Tibial nerve (tissue), 4 donors: ENCODE data around the gene DISP2. TPM values are rescaled to one million over a fixed set of nuclear protein-coding genes. Genes with fewer than 3 reads are reported as not detected.

Source experiments
- DNase-seq, 2 donors: peaks; one replicate each; pipeline ENCODE4 v3.0.0-alpha.2; 2019; ENCODE audit warnings: low spot score in 2 of 2
- H3K27ac ChIP-seq, 4 donors: fragments of 200-600 bp; sonication (generic) in 3 of 4; one replicate each; pipeline ENCODE4 v1.5.1; 2017 to 2019; ENCODE audit warnings: mild to moderate bottlenecking in 1 of 4
- H3K27me3 ChIP-seq, 2 donors: fragments of 200-600 bp; sonication (generic) in 1 of 2; one replicate each; pipeline versions ENCODE4 v1.5.1 to v1.6.0; 2017 to 2019
- H3K36me3 ChIP-seq, 3 donors: fragments of 200-600 bp; sonication (generic); one replicate each; pipeline ENCODE4 v1.5.1; 2018 to 2019
- H3K4me1 ChIP-seq, 4 donors: fragments of 200-600 bp; sonication (generic) in 3 of 4; one replicate each; pipeline ENCODE4 v1.5.1; 2017 to 2019
- H3K4me3 ChIP-seq, 4 donors: fragments of 200-600 bp; sonication (generic) in 3 of 4; one replicate each; pipeline ENCODE4 v1.5.1; 2017 to 2019; ENCODE audit warnings: mild to moderate bottlenecking in 1 of 4, moderate library complexity in 1 of 4
- H3K9me3 ChIP-seq, 4 donors: fragments of 200-600 bp; sonication (generic) in 3 of 4; one replicate each; pipeline ENCODE4 v1.5.1; 2017 to 2019
- EP300 ChIP-seq, 2 donors: sonication (generic); formaldehyde crosslinking; IDR thresholded peaks; one replicate each; pipeline ENCODE4 v1.6.1; 2017; ENCODE audit warnings: antibody characterized with exemption in 2 of 2, mild to moderate bottlenecking in 1 of 2
- POLR2A ChIP-seq, 2 donors: fragments of 450-650 bp; IDR thresholded peaks; one replicate each; pipeline ENCODE4 v1.6.1; 2017; ENCODE audit warnings: antibody characterized with exemption in 2 of 2, mild to moderate bottlenecking in 2 of 2, moderate library complexity in 2 of 2
- WGBS, 2 donors: methylation state at CpG; one replicate each; pipeline ENCODE4 v1.1.5; 2018; 5-methylcytosine and 5-hydroxymethylcytosine counted together
- total RNA-seq, 4 donors: library from RNA; depleted of rRNA; stranded (reverse); fragments of >200 nt; gene quantifications; one replicate each; pipeline ENCODE4 v1.1.0, GENCODE V29; 2016
- TF ChIP-seq, protein P1 (sequence below), 5 experiments: fragments of 200-600 bp in 3 of 5; fragments of 450-650 bp in 2 of 5; sonication (generic) in 3 of 5; IDR thresholded peaks; one replicate each; pipeline ENCODE4 v1.5.1; 2016 to 2019; ENCODE audit warnings: antibody characterized with exemption in 5 of 5, mild to moderate bottlenecking in 3 of 5, moderate library complexity in 2 of 5

The DISP2 gene
- total RNA-seq, 4 donors from 2014 or later: under 0.01 to 0.22 (median 0.10) TPM

DNA sequence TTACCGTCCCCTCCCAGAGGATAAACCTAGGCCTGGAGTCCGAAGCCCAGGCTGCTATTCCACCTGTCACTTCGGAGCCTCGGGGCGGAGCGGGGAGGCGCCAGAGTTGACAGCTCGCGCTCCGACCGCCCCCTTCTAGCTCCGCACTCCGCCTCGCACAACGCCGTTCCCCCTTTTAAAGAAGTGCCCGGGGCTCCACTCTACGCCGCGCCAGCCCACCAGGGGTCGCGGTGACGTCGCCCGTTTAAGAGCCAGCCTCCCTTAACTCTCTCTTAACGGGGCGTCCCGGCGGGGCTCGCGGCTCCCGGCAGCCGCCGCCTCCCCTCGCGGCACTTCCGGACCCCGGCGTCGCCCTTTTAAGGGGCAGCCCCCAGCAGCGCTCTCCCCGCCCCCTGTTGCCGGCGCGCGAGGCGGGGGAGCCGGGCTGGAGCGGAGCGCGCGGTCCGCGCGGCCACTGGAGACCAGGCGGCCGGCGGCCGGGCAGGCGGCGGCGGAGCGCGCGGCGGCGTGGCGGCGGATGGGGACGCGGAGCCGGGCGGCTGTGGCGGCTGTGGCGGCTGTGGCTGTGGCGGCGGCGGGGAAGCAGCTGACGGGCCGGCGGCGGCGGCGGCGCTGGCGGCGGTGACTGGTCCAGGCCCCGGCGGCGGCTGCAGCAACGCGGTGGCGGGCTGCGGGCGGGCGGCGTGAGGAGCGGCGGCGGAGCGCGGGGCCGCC lies 34.6 kb upstream of the DISP2 start, which contains the start of gene INAFM2:
Gene INAFM2, plus strand, starts transcription at position 454 of the 714 bp plus-strand sequence. CDS start 364 bp downstream, outside the sequence.
- Histone ChIP-seq H3K4me3 (peak within 1 kb of the TSS; percentile 76 to 91 (median 86)), H3K27me3 (no peaks in the 10 kb centered on the region), H3K36me3 (no peaks in the 10 kb centered on the region), H3K9me3 (no peaks in the 10 kb centered on the region), H3K27ac (peak within 1 kb of the TSS; percentile 55 to 91 (median 86)), H3K4me1 (peaks cover 0 to 46% (median 27%) of the 10 kb centered on the region in 4 donors)
- peak; percentile 62 to 70 for DNase-seq
- WGBS, 2 donors: 0 to 2% methylated on average over 27 to 79 of the region's 103 CpGs
- TF ChIP-seq EP300 (IDR thresholded peaks at IDR 0.05): peak in 1 of 2 donors; percentile 70
- TF ChIP-seq, protein P1, sequence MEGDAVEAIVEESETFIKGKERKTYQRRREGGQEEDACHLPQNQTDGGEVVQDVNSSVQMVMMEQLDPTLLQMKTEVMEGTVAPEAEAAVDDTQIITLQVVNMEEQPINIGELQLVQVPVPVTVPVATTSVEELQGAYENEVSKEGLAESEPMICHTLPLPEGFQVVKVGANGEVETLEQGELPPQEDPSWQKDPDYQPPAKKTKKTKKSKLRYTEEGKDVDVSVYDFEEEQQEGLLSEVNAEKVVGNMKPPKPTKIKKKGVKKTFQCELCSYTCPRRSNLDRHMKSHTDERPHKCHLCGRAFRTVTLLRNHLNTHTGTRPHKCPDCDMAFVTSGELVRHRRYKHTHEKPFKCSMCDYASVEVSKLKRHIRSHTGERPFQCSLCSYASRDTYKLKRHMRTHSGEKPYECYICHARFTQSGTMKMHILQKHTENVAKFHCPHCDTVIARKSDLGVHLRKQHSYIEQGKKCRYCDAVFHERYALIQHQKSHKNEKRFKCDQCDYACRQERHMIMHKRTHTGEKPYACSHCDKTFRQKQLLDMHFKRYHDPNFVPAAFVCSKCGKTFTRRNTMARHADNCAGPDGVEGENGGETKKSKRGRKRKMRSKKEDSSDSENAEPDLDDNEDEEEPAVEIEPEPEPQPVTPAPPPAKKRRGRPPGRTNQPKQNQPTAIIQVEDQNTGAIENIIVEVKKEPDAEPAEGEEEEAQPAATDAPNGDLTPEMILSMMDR (IDR thresholded peaks at IDR 0.05): peak; percentile 61 to 89 (median 64)
- TF ChIP-seq POLR2A (IDR thresholded peaks at IDR 0.05): peak; percentile 33 to 52

- H3K27ac ChIP-seq: peak overlapping the region; percentile 37 to 91 (median 86)
- peaks cover 0 to 49% (median 30%) of the 10 kb centered on the region in 4 donors for H3K4me1 ChIP-seq
- TF ChIP-seq POLR2A (IDR thresholded peaks at IDR 0.05) (no peak), EP300 (IDR thresholded peaks at IDR 0.05) (peak in 1 of 2 donors; percentile 18)
- TF ChIP-seq, protein P1 (IDR thresholded peaks at IDR 0.05): no peak
- DNase-seq: no peak
- H3K4me3 ChIP-seq: peak overlapping the region; percentile 76 to 91 (median 86)
- H3K9me3 ChIP-seq: no peaks in the 10 kb centered on the region
- H3K36me3 ChIP-seq: no peaks in the 10 kb centered on the region
- H3K27me3 ChIP-seq: no peaks in the 10 kb centered on the region
- 2 to 3% methylated on average over 34 to 76 of the region's 101 CpGs for WGBS, 2 donors
Observed at GRCh38 chr15:40323953-40324937, 33.8 kb upstream of the DISP2 start.

- Histone ChIP-seq H3K4me1 (peaks cover 0 to 53% (median 36%) of the 10 kb centered on the region in 4 donors), H3K36me3 (no peaks in the 10 kb centered on the region), H3K27me3 (no peaks in the 10 kb centered on the region), H3K4me3 (peak overlapping the region; percentile 76 to 91 (median 86)), H3K9me3 (no peaks in the 10 kb centered on the region), H3K27ac (peak overlapping the region in 1 of 4 donors; percentile 91)
- WGBS, 2 donors: 47 to 57% methylated on average over 2 of the region's 2 CpGs
- DNase-seq: no peak
- TF ChIP-seq EP300 (IDR thresholded peaks at IDR 0.05): no peak
- TF ChIP-seq, protein P1 (IDR thresholded peaks at IDR 0.05): no peak
- no peak for TF ChIP-seq POLR2A (IDR thresholded peaks at IDR 0.05)
Observed at GRCh38 chr15:40325188-40325587, 32.8 kb upstream of the DISP2 start.

DNA sequence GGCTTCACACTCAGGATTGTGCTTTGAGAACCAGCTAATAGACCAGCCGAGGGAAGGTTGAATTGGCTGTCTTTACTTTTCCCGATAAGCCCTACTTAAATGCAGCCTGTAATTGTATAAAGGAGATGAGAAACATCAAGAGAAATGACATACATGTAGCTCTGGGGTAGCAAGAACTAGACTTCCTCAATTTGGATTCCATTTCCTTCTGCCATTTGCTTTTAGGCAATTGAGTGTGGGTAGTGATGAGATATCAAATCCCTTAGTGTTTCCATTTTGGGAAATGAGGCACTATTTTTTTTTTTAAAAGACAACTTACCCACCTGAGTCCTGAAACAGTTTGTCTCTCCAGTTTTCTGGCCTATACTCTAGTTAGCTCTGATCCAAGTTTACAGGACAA lies 32.3 kb upstream of the DISP2 start:
- H3K36me3 ChIP-seq: no peaks in the 10 kb centered on the region
- H3K4me3 ChIP-seq: no peak overlapping the region
- TF ChIP-seq EP300 (IDR thresholded peaks at IDR 0.05): no peak
- TF ChIP-seq, protein P1 (IDR thresholded peaks at IDR 0.05): no peak
- no peak for TF ChIP-seq POLR2A (IDR thresholded peaks at IDR 0.05)
- H3K27me3 ChIP-seq: no peaks in the 10 kb centered on the region
- WGBS, 2 donors: 77 to 87% methylated on average over 2 of the region's 2 CpGs
- no peaks in the 10 kb centered on the region for H3K9me3 ChIP-seq
- H3K27ac ChIP-seq: peak overlapping the region in 1 of 4 donors; percentile 91
- peaks cover 0 to 58% (median 41%) of the 10 kb centered on the region in 4 donors for H3K4me1 ChIP-seq
- DNase-seq: no peak
